Naive thymus-derived CD4-positive, alpha-beta T cell (primary cell): ENCODE results near the gene THOP1. TPM values are rescaled to one million over a fixed set of nuclear protein-coding genes. Genes with fewer than 3 reads are reported as not detected.
"Not testable (repeated sequence)": the region's sequence is repeated elsewhere in the genome, so short reads cannot be mapped to it uniquely, and the experiment has no call there.

ENCODE experiments used
- ATAC-seq: fragments of 150-1000 bp; cut with Tn5 transposase; 2 replicates; pipeline ENCODE4 v1.10.0; 2021; ENCODE audit warnings: mild to moderate bottlenecking, moderate library complexity
- CTCF ChIA-PET: fragments of 350-600 bp; sonication (Branson Sonifier 250); formaldehyde crosslinking; loops from one replicate; lab custom pipeline; 2021; ENCODE audit warnings: antibody characterized with exemption; lab: Charles Lee
- POLR2A ChIA-PET: fragments of 350-600 bp; sonication (Branson Sonifier 250); formaldehyde crosslinking; loops from one replicate; lab custom pipeline; 2021; ENCODE audit warnings: antibody characterized with exemption, inconsistent platforms; lab: Charles Lee
- DNase-seq, 9 donors: peaks; one replicate each; pipeline versions ENCODE4 v3.0.0 to v3.0.0-alpha.2; 2020 to 2022; ENCODE audit warnings: mixed read lengths in 1 of 9
- H3K27ac ChIP-seq: one replicate; pipeline ENCODE4 v1.7.0; 2013; ENCODE audit warnings: mild to moderate bottlenecking, low read depth, low read length, moderate library complexity
- H3K27me3 ChIP-seq, 2 donors: one replicate each; pipeline ENCODE4 v1.7.0; 2013; ENCODE audit warnings: low read length in 2 of 2, mild to moderate bottlenecking in 2 of 2, moderate library complexity in 2 of 2; ENCODE audit not compliant: control insufficient read depth in 2 of 2, insufficient read depth in 2 of 2
- H3K36me3 ChIP-seq, 3 experiments: 1 replicate in 2 of 3; 2 replicates in 1 of 3; pipeline ENCODE4 v1.7.0; 2013; ENCODE audit warnings: low read length in 3 of 3, mild to moderate bottlenecking in 3 of 3, moderate library complexity in 1 of 3; ENCODE audit not compliant: insufficient read depth in 3 of 3, control insufficient read depth in 2 of 3
- H3K4me1 ChIP-seq, 2 donors: one replicate each; pipeline ENCODE4 v1.7.0; 2013; ENCODE audit warnings: low read length in 2 of 2, mild to moderate bottlenecking in 2 of 2, moderate library complexity in 1 of 2; ENCODE audit not compliant: control insufficient read depth in 2 of 2, insufficient read depth in 2 of 2
- H3K4me3 ChIP-seq: 2 replicates; pipeline ENCODE4 v1.7.0; 2013; ENCODE audit warnings: mild to moderate bottlenecking, low read length
- H3K9me3 ChIP-seq, 3 experiments: 1 replicate in 2 of 3; 2 replicates in 1 of 3; pipeline ENCODE4 v1.7.0; 2013; ENCODE audit warnings: low read length in 3 of 3; ENCODE audit not compliant: control insufficient read depth in 2 of 3
- H3K27ac Mint-ChIP-seq, 9 donors: one replicate each; pipeline ENCODE4 v1.8.0; 2020 to 2022; ENCODE audit warnings: mixed read lengths in 9 of 9, mild to moderate bottlenecking in 8 of 9, moderate library complexity in 5 of 9, inconsistent platforms in 2 of 9
- H3K27me3 Mint-ChIP-seq, 5 donors: one replicate each; pipeline ENCODE4 v1.8.0; 2021 to 2022; ENCODE audit warnings: mixed read lengths in 5 of 5, mild to moderate bottlenecking in 1 of 5
- H3K36me3 Mint-ChIP-seq, 5 donors: one replicate each; pipeline ENCODE4 v1.8.0; 2020 to 2022; ENCODE audit warnings: mixed read lengths in 5 of 5, mild to moderate bottlenecking in 3 of 5, inconsistent platforms in 1 of 5
- H3K4me1 Mint-ChIP-seq, 7 donors: one replicate each; pipeline ENCODE4 v1.8.0; 2020 to 2022; ENCODE audit warnings: mixed read lengths in 7 of 7, mild to moderate bottlenecking in 3 of 7, inconsistent platforms in 1 of 7
- H3K4me3 Mint-ChIP-seq, 10 donors: one replicate each; pipeline ENCODE4 v1.8.0; 2020 to 2022; ENCODE audit warnings: mild to moderate bottlenecking in 10 of 10, mixed read lengths in 10 of 10, moderate library complexity in 6 of 10, inconsistent platforms in 2 of 10
- H3K9me3 Mint-ChIP-seq, 11 donors: one replicate each; pipeline ENCODE4 v1.8.0; 2020 to 2022; ENCODE audit warnings: mixed read lengths in 11 of 11, mild to moderate bottlenecking in 4 of 11, inconsistent platforms in 1 of 11, moderate library complexity in 1 of 11
- intact Hi-C, 2 donors: fragments of 100-400 bp; cut with micrococcal nuclease; formaldehyde crosslinking; loops; one replicate each; pipeline ENCODE4 v1.15.1; 2023
- polyA plus RNA-seq, 2 donors: library from polyadenylated mRNA; unstranded; fragments of 300-500 nt; fragmentation: Illumina TruSeq; gene quantifications; one replicate each; pipeline ENCODE4 v1.2.3, GENCODE V29; 2021
- total RNA-seq, 6 experiments: library from RNA in 5 of 6; stranded (reverse) in 5 of 6; gene quantifications; 1 replicate in 5 of 6; 2 replicates in 1 of 6; pipeline ENCODE4 v1.2.3 and lab custom pipeline; 2021 to 2026

THOP1 gene
- total and polyA plus RNA-seq, 7 experiments from 2014 or later: 26.4 to 98.2 (median 29.7) TPM

GRCh38 chr19:2792666-2793065 is 7.4 kb downstream of the THOP1 start:
- H3K4me1 ChIP-seq, H3K4me1 Mint-ChIP-seq, ATAC-seq, H3K4me3 ChIP-seq, intact Hi-C loops, H3K27me3 ChIP-seq, H3K27ac Mint-ChIP-seq, H3K9me3 Mint-ChIP-seq, H3K4me3 Mint-ChIP-seq, H3K27me3 Mint-ChIP-seq, H3K9me3 ChIP-seq, CTCF ChIA-PET, H3K27ac ChIP-seq, DNase-seq, POLR2A ChIA-PET: not testable (repeated sequence)
- H3K36me3 ChIP-seq: peaks cover 0 to 61% (median 0%) of the 10 kb centered on the region in 3 experiments
- peaks cover 0 to 19% (median 0%) of the 10 kb centered on the region in 5 donors for H3K36me3 Mint-ChIP-seq

- no peaks in the 10 kb centered on the region for H3K27me3 Mint-ChIP-seq
- Histone ChIP-seq H3K27ac (no peak overlapping the region), H3K4me3 (no peak overlapping the region), H3K36me3 (peaks cover 0 to 61% (median 0%) of the 10 kb centered on the region in 3 experiments), H3K9me3 (no peaks in the 10 kb centered on the region), H3K4me1 (no peaks in the 10 kb centered on the region), H3K27me3 (no peaks in the 10 kb centered on the region)
- H3K4me3 Mint-ChIP-seq: no peak overlapping the region
- H3K9me3 Mint-ChIP-seq: no peaks in the 10 kb centered on the region
- no peak overlapping the region for H3K27ac Mint-ChIP-seq
- peaks cover 0 to 6% (median under 1%) of the 10 kb centered on the region in 7 donors for H3K4me1 Mint-ChIP-seq
- ChIA-PET CTCF (no interaction called here), POLR2A (interaction anchor here (0.6 kb wide), 1 partner anchor 175 kb away, joined by 3 read pairs; no protein-coding TSS in a partner anchor)
- DNase-seq (no peak), ATAC-seq (no peak)
- peaks cover 0 to 19% (median 0%) of the 10 kb centered on the region in 5 donors for H3K36me3 Mint-ChIP-seq
- intact Hi-C loops: no loop called here
Measured at GRCh38 chr19:2793126-2793525, 7.8 kb downstream of the THOP1 start.

GRCh38 chr19:2793577-2793976 is 8.3 kb downstream of the THOP1 start:
- Mint-ChIP-seq H3K4me3 (no peak overlapping the region), H3K36me3 (peaks cover 0 to 19% (median 0%) of the 10 kb centered on the region in 5 donors), H3K4me1 (peaks cover 0 to 4% (median 0%) of the 10 kb centered on the region in 7 donors), H3K9me3 (no peaks in the 10 kb centered on the region), H3K27ac (no peak overlapping the region), H3K27me3 (no peaks in the 10 kb centered on the region)
- DNase-seq (no peak), ATAC-seq (no peak)
- H3K27ac ChIP-seq: no peak overlapping the region
- H3K9me3 ChIP-seq: no peaks in the 10 kb centered on the region
- no peaks in the 10 kb centered on the region for H3K27me3 ChIP-seq
- H3K36me3 ChIP-seq: peaks cover 0 to 66% (median 0%) of the 10 kb centered on the region in 3 experiments
- CTCF ChIA-PET: no interaction called here
- H3K4me3 ChIP-seq: no peak overlapping the region
- no peaks in the 10 kb centered on the region for H3K4me1 ChIP-seq
- POLR2A ChIA-PET: interaction anchor here (0.5 to 0.8 kb wide), 3 partner anchors 33 to 969 kb away, joined by 3 to 4 read pairs (median 3); partner anchors contain the start of gene MRPL54
- intact Hi-C loops: no loop called here

- Histone ChIP-seq H3K4me1 (no peaks in the 10 kb centered on the region), H3K27ac (no peak overlapping the region), H3K36me3 (peaks cover 0 to 74% (median 0%) of the 10 kb centered on the region in 3 experiments), H3K4me3 (no peak overlapping the region), H3K9me3 (no peaks in the 10 kb centered on the region), H3K27me3 (no peaks in the 10 kb centered on the region)
- DNase-seq (no peak), ATAC-seq (no peak)
- ChIA-PET POLR2A (interaction anchor here (0.7 kb wide), 1 partner anchor 741 kb away, joined by 3 read pairs; no protein-coding TSS in a partner anchor), CTCF (no interaction called here)
- Mint-ChIP-seq H3K4me3 (no peak overlapping the region), H3K4me1 (peaks cover 0 to 3% (median 0%) of the 10 kb centered on the region in 7 donors), H3K9me3 (no peaks in the 10 kb centered on the region), H3K27ac (peak overlapping the region in 1 of 9 donors; percentile 36), H3K36me3 (peaks cover 0 to 23% (median 4%) of the 10 kb centered on the region in 5 donors), H3K27me3 (no peaks in the 10 kb centered on the region)
- intact Hi-C loops: no loop called here
Measured at GRCh38 chr19:2795827-2796658, 10.7 kb downstream of the THOP1 start.

GRCh38 chr19:2796659-2797266 is 11.5 kb downstream of the THOP1 start:
- Mint-ChIP-seq H3K4me1 (peaks cover 0 to 3% (median 0%) of the 10 kb centered on the region in 7 donors), H3K27me3 (no peaks in the 10 kb centered on the region), H3K27ac (no peak overlapping the region), H3K9me3 (no peaks in the 10 kb centered on the region), H3K36me3 (peaks cover 0 to 23% (median 5%) of the 10 kb centered on the region in 5 donors), H3K4me3 (no peak overlapping the region)
- no peak overlapping the region for H3K4me3 ChIP-seq
- H3K27me3 ChIP-seq: no peaks in the 10 kb centered on the region
- intact Hi-C loops: no loop called here
- H3K27ac ChIP-seq: no peak overlapping the region
- ChIA-PET CTCF (no interaction called here), POLR2A (interaction anchor here (0.7 kb wide), 1 partner anchor 740 kb away, joined by 3 read pairs; no protein-coding TSS in a partner anchor)
- H3K9me3 ChIP-seq: no peaks in the 10 kb centered on the region
- ATAC-seq (no peak), DNase-seq (no peak)
- peaks cover 0 to 75% (median 0%) of the 10 kb centered on the region in 3 experiments for H3K36me3 ChIP-seq
- H3K4me1 ChIP-seq: no peaks in the 10 kb centered on the region

GRCh38 chr19:2797280-2797679 is 12.0 kb downstream of the THOP1 start:
- ATAC-seq: no peak
- CTCF ChIA-PET: no interaction called here
- Mint-ChIP-seq H3K27me3 (no peaks in the 10 kb centered on the region), H3K27ac (no peak overlapping the region), H3K36me3 (peaks cover 0 to 23% (median 5%) of the 10 kb centered on the region in 5 donors), H3K4me3 (no peak overlapping the region), H3K4me1 (peaks cover 0 to 1% (median 0%) of the 10 kb centered on the region in 7 donors), H3K9me3 (no peaks in the 10 kb centered on the region)
- H3K36me3 ChIP-seq: peaks cover 0 to 78% (median 0%) of the 10 kb centered on the region in 3 experiments
- H3K27me3 ChIP-seq: no peaks in the 10 kb centered on the region
- no peak overlapping the region for H3K4me3 ChIP-seq
- no peak for DNase-seq
- H3K27ac ChIP-seq: no peak overlapping the region
- no peaks in the 10 kb centered on the region for H3K9me3 ChIP-seq
- intact Hi-C loops: no loop called here
- POLR2A ChIA-PET: no interaction called here
- H3K4me1 ChIP-seq: no peaks in the 10 kb centered on the region
